ENCODE data around the gene FANK1. TPM values are rescaled to one million over a fixed set of nuclear protein-coding genes. Genes with fewer than 3 reads are reported as not detected.

Gene FANK1
- polyA plus RNA-seq, 3 donors: 0.20 TPM; not detected in 2

DNA sequence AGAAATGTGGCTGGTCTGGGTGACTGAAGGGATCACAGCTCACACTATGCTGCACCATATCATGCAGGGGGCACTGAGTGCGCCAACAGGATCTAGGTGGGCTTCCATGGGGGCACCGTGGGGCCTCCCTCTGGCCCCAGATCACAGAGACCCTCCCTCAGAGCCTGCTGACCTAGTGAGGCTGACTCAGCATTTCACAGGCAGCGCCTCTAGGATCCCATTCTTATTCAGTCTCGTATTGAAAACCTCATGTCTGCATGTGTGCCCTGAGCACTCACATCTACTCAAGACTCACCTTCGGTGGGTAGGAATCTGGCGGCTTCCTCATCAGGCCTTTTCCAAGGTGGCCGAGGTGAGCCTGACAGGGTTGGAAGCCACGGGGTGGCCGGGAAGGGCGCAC, 141.6 kb downstream of the FANK1 start:
- peaks cover 36% of the 10 kb centered on the region for H3K4me1 Mint-ChIP-seq
- Histone ChIP-seq H2AFZ (ENCODE audit: insufficient read depth, low read depth, low read length, poor library complexity, severe bottlenecking) (no peak overlapping the region), H3K9me3 (replicated peaks in 1 of 2; ENCODE audit: control insufficient read depth in 1 of 2, insufficient read depth in 1 of 2, low read length in 2 of 2) (peaks cover 5 to 10% of the 10 kb centered on the region in 2 donors), H3K27ac (ENCODE audit: low read depth in 1 of 2, low read length in 2 of 2) (no peak overlapping the region), H3K27me3 (ENCODE audit: control insufficient read depth in 2 of 2, insufficient read depth in 2 of 2, low read length in 2 of 2) (no peaks in the 10 kb centered on the region), H4K20me1 (ENCODE audit: insufficient read depth, low read length) (no peaks in the 10 kb centered on the region), H3K36me3 (replicated peaks in 1 of 2; ENCODE audit: control insufficient read depth in 1 of 2, insufficient read depth in 2 of 2, low read length in 2 of 2) (no peaks in the 10 kb centered on the region), H3K79me2 (ENCODE audit: insufficient read depth, low read length) (no peaks in the 10 kb centered on the region), H3K9ac (ENCODE audit: insufficient read depth, low read length, poor library complexity, severe bottlenecking) (no peak overlapping the region), H3K4me3 (replicated peaks in 1 of 3; ENCODE audit: low read depth in 2 of 3, low read length in 3 of 3) (no peak overlapping the region), H3K4me2 (replicated peaks; ENCODE audit: extremely low read depth, low read length, poor library complexity, severe bottlenecking) (no peak overlapping the region), H3K4me1 (ENCODE audit: control insufficient read depth in 1 of 2, insufficient read depth in 2 of 2, low read length in 2 of 2) (peaks cover 25 to 35% of the 10 kb centered on the region in 2 donors)
- peak overlapping the region in 2 of 7 donors; percentile 7 to 24 for H3K27ac Mint-ChIP-seq
- no peak for DNase-seq
- WGBS (ENCODE audit: insufficient coverage): 82% methylated on average over 9 of the region's 10 CpGs
- H3K36me3 Mint-ChIP-seq: peaks cover 0 to 3% of the 10 kb centered on the region in 2 donors
- TF ChIP-seq CTCF (IDR thresholded peaks at IDR 0.05): no peak
- no peak overlapping the region for H3K4me3 Mint-ChIP-seq
- peaks cover 4 to 11% (median 6%) of the 10 kb centered on the region in 7 donors for H3K9me3 Mint-ChIP-seq
- peaks cover 0 to 3% (median 0%) of the 10 kb centered on the region in 3 donors for H3K27me3 Mint-ChIP-seq (ENCODE audit: low read depth in 3 of 3)
- intact Hi-C loops (cut with micrococcal nuclease): loop anchor here in 1 of 2 donors (5.0 kb wide), 1 partner anchor 216 kb away; the partner anchor contains the start of genes BCCIP and UROS

DNA sequence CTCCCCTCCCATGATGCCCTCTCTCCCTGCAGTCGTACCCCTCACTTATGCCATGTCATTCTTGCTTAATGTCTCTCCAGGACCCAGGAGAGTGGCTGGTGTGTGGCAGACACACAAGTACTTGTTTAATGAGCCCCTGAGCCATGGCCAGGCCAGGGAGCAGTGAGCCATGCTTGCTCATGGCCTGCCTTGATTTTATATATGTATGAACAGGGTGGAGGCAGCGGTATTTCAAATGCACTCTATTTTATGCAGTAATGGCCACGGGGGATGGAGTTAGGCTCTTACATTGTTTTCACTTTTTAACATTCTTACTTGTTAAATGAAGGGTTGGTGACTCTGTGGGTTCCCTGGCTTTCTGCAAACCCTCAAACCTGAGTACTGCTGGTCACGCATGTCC, 144.8 kb downstream of the FANK1 start:
- TF ChIP-seq CTCF (IDR thresholded peaks at IDR 0.05): no peak
- Histone ChIP-seq H3K4me1 (ENCODE audit: control insufficient read depth in 1 of 2, insufficient read depth in 2 of 2, low read length in 2 of 2) (peaks cover 22 to 26% of the 10 kb centered on the region in 2 donors), H3K79me2 (ENCODE audit: insufficient read depth, low read length) (no peaks in the 10 kb centered on the region), H3K36me3 (replicated peaks in 1 of 2; ENCODE audit: control insufficient read depth in 1 of 2, insufficient read depth in 2 of 2, low read length in 2 of 2) (no peaks in the 10 kb centered on the region), H3K4me2 (replicated peaks; ENCODE audit: extremely low read depth, low read length, poor library complexity, severe bottlenecking) (no peak overlapping the region), H4K20me1 (ENCODE audit: insufficient read depth, low read length) (no peaks in the 10 kb centered on the region), H3K27me3 (ENCODE audit: control insufficient read depth in 2 of 2, insufficient read depth in 2 of 2, low read length in 2 of 2) (no peaks in the 10 kb centered on the region), H3K9me3 (replicated peaks in 1 of 2; ENCODE audit: control insufficient read depth in 1 of 2, insufficient read depth in 1 of 2, low read length in 2 of 2) (no peaks in the 10 kb centered on the region), H3K27ac (ENCODE audit: low read depth in 1 of 2, low read length in 2 of 2) (peak overlapping the region; percentile 79 to 87), H2AFZ (ENCODE audit: insufficient read depth, low read depth, low read length, poor library complexity, severe bottlenecking) (peak overlapping the region; percentile 68), H3K9ac (ENCODE audit: insufficient read depth, low read length, poor library complexity, severe bottlenecking) (no peak overlapping the region), H3K4me3 (replicated peaks in 1 of 3; ENCODE audit: low read depth in 2 of 3, low read length in 3 of 3) (no peak overlapping the region)
- no peaks in the 10 kb centered on the region for H3K9me3 Mint-ChIP-seq
- intact Hi-C loops (cut with micrococcal nuclease): loop anchor here in 1 of 2 donors (5.0 to 10.0 kb wide), 2 partner anchors 146 to 219 kb away; partner anchors contain the start of genes BCCIP, FANK1 and UROS
- H3K27ac Mint-ChIP-seq: peak overlapping the region; percentile 95 to 99 (median 98)
- H3K36me3 Mint-ChIP-seq: no peaks in the 10 kb centered on the region
- no peak for DNase-seq
- H3K4me3 Mint-ChIP-seq: no peak overlapping the region
- no CpG with 5 or more reads among the region's 4 CpGs for WGBS (ENCODE audit: insufficient coverage)
- peaks cover 24% of the 10 kb centered on the region for H3K4me1 Mint-ChIP-seq
- H3K27me3 Mint-ChIP-seq (ENCODE audit: low read depth in 3 of 3): peaks cover 0 to 3% (median 0%) of the 10 kb centered on the region in 3 donors

All from CD14-positive monocyte (primary cell).